ENCODE results near the gene MYCN.

MYCN gene

GRCh38 chr2:15894481-15895144 is 45.7 kb upstream of the MYCN start:
- Histone ChIP-seq H3K36me3 (ENCODE audit: insufficient read depth, insufficient read length, low read length) (no peaks in the 10 kb centered on the region), H3K4me1 (ENCODE audit: insufficient read depth, insufficient read length) (peaks cover 8% of the 10 kb centered on the region), H3K9me3 (ENCODE audit: insufficient read depth, low read length) (peaks cover 12% of the 10 kb centered on the region; the same call in 1 of the 2 replicates), H3K4me3 (ENCODE audit: insufficient read length, low read depth) (no peak overlapping the region), H3K9ac (ENCODE audit: insufficient read length, low read depth) (no peak overlapping the region), H3K27me3 (ENCODE audit: insufficient read depth, insufficient read length) (no peaks in the 10 kb centered on the region)
- no peak for DNase-seq (ENCODE audit: low read depth, low spot score)
- no peak for TF ChIP-seq SUZ12 (IDR thresholded peaks at IDR 0.05; ENCODE audit: extremely low read depth, insufficient read depth, insufficient read length)
- TF ChIP-seq YY1 (IDR thresholded peaks at IDR 0.05; ENCODE audit: insufficient read depth, insufficient read length) = no peak
- no peak for TF ChIP-seq ZNF274 (IDR thresholded peaks at IDR 0.05; ENCODE audit: low read depth, low read length)

- H3K36me3 ChIP-seq (ENCODE audit: insufficient read depth, insufficient read length, low read length) = no peaks in the 10 kb centered on the region
- peak; percentile 28 for DNase-seq (ENCODE audit: low read depth, low spot score)
- H3K4me1 ChIP-seq (ENCODE audit: insufficient read depth, insufficient read length) = peaks cover 6% of the 10 kb centered on the region
- H3K9ac ChIP-seq (ENCODE audit: insufficient read length, low read depth) = no peak overlapping the region
- peaks cover 12% of the 10 kb centered on the region; the same call in 1 of the 2 replicates for H3K9me3 ChIP-seq (ENCODE audit: insufficient read depth, low read length)
- H3K27me3 ChIP-seq (ENCODE audit: insufficient read depth, insufficient read length) = no peaks in the 10 kb centered on the region
- H3K4me3 ChIP-seq (ENCODE audit: insufficient read length, low read depth) = no peak overlapping the region
- TF ChIP-seq YY1 (IDR thresholded peaks at IDR 0.05; ENCODE audit: insufficient read depth, insufficient read length) = no peak
- TF ChIP-seq ZNF274 (IDR thresholded peaks at IDR 0.05; ENCODE audit: low read depth, low read length) = no peak
- no peak for TF ChIP-seq SUZ12 (IDR thresholded peaks at IDR 0.05; ENCODE audit: extremely low read depth, insufficient read depth, insufficient read length)
Observed at GRCh38 chr2:15895615-15896469, 44.5 kb upstream of the MYCN start.

- DNase-seq (ENCODE audit: low read depth, low spot score) = no peak
- Histone ChIP-seq H3K36me3 (ENCODE audit: insufficient read depth, insufficient read length, low read length) (no peaks in the 10 kb centered on the region), H3K27me3 (ENCODE audit: insufficient read depth, insufficient read length) (no peaks in the 10 kb centered on the region), H3K9me3 (ENCODE audit: insufficient read depth, low read length) (peaks cover 12% of the 10 kb centered on the region), H3K4me1 (ENCODE audit: insufficient read depth, insufficient read length) (peaks cover 6% of the 10 kb centered on the region), H3K9ac (ENCODE audit: insufficient read length, low read depth) (no peak overlapping the region), H3K4me3 (ENCODE audit: insufficient read length, low read depth) (no peak overlapping the region)
- TF ChIP-seq ZNF274 (IDR thresholded peaks at IDR 0.05; ENCODE audit: low read depth, low read length) (no peak), SUZ12 (IDR thresholded peaks at IDR 0.05; ENCODE audit: extremely low read depth, insufficient read depth, insufficient read length) (no peak)
Observed at GRCh38 chr2:15896859-15897258, 43.5 kb upstream of the MYCN start.

- Histone ChIP-seq H3K4me1 (ENCODE audit: insufficient read depth, insufficient read length) (peaks cover 4% of the 10 kb centered on the region), H3K4me3 (ENCODE audit: insufficient read length, low read depth) (no peak overlapping the region), H3K27me3 (ENCODE audit: insufficient read depth, insufficient read length) (no peaks in the 10 kb centered on the region), H3K9me3 (ENCODE audit: insufficient read depth, low read length) (peaks cover 12% of the 10 kb centered on the region), H3K36me3 (ENCODE audit: insufficient read depth, insufficient read length, low read length) (no peaks in the 10 kb centered on the region), H3K9ac (ENCODE audit: insufficient read length, low read depth) (no peak overlapping the region)
- TF ChIP-seq ZNF274 (IDR thresholded peaks at IDR 0.05; ENCODE audit: low read depth, low read length) (no peak), YY1 (IDR thresholded peaks at IDR 0.05; ENCODE audit: insufficient read depth, insufficient read length) (no peak), SUZ12 (IDR thresholded peaks at IDR 0.05; ENCODE audit: extremely low read depth, insufficient read depth, insufficient read length) (no peak)
- DNase-seq (ENCODE audit: low read depth, low spot score) = no peak
Observed at GRCh38 chr2:15897431-15898098, 42.8 kb upstream of the MYCN start.

GRCh38 chr2:15899327-15899612 is 41.1 kb upstream of the MYCN start:
- no peak overlapping the region for H3K4me3 ChIP-seq (ENCODE audit: insufficient read length, low read depth)
- no peak overlapping the region for H3K9ac ChIP-seq (ENCODE audit: insufficient read length, low read depth)
- no peaks in the 10 kb centered on the region for H3K27me3 ChIP-seq (ENCODE audit: insufficient read depth, insufficient read length)
- TF ChIP-seq YY1 (IDR thresholded peaks at IDR 0.05; ENCODE audit: insufficient read depth, insufficient read length) (no peak), SUZ12 (IDR thresholded peaks at IDR 0.05; ENCODE audit: extremely low read depth, insufficient read depth, insufficient read length) (no peak), ZNF274 (IDR thresholded peaks at IDR 0.05; ENCODE audit: low read depth, low read length) (no peak)
- H3K4me1 ChIP-seq (ENCODE audit: insufficient read depth, insufficient read length) = peaks cover 2% of the 10 kb centered on the region
- no peaks in the 10 kb centered on the region for H3K36me3 ChIP-seq (ENCODE audit: insufficient read depth, insufficient read length, low read length)
- peaks cover 12% of the 10 kb centered on the region for H3K9me3 ChIP-seq (ENCODE audit: insufficient read depth, low read length)
- DNase-seq (ENCODE audit: low read depth, low spot score) = no peak

- H3K4me3 ChIP-seq (ENCODE audit: insufficient read length, low read depth) = no peak overlapping the region
- DNase-seq (ENCODE audit: low read depth, low spot score) = no peak
- peaks cover 2% of the 10 kb centered on the region for H3K4me1 ChIP-seq (ENCODE audit: insufficient read depth, insufficient read length)
- no peak overlapping the region for H3K9ac ChIP-seq (ENCODE audit: insufficient read length, low read depth)
- peaks cover 12% of the 10 kb centered on the region for H3K9me3 ChIP-seq (ENCODE audit: insufficient read depth, low read length)
- no peaks in the 10 kb centered on the region for H3K27me3 ChIP-seq (ENCODE audit: insufficient read depth, insufficient read length)
- no peaks in the 10 kb centered on the region for H3K36me3 ChIP-seq (ENCODE audit: insufficient read depth, insufficient read length, low read length)
- TF ChIP-seq SUZ12 (IDR thresholded peaks at IDR 0.05; ENCODE audit: extremely low read depth, insufficient read depth, insufficient read length) = no peak
- no peak for TF ChIP-seq ZNF274 (IDR thresholded peaks at IDR 0.05; ENCODE audit: low read depth, low read length)
- no peak for TF ChIP-seq YY1 (IDR thresholded peaks at IDR 0.05; ENCODE audit: insufficient read depth, insufficient read length)
Observed at GRCh38 chr2:15899751-15900493, 40.4 kb upstream of the MYCN start.

Data from NT2/D1 (cell line).